Adrenal gland (tissue), 12 donors: ENCODE results near the gene TMEM185B. TPM values are rescaled to one million over a fixed set of nuclear protein-coding genes. Genes with fewer than 3 reads are reported as not detected.

Source experiments
- DNase-seq, 7 donors: peaks; one replicate each; pipeline ENCODE4 v3.0.0-alpha.2; 2019 to 2020
- H3K27ac ChIP-seq, 5 donors: fragments of 200-600 bp; sonication (generic) in 4 of 5; 1 replicate in 3 of 5; 2 replicates in 2 of 5; pipeline versions ENCODE4 v1.5.1 to v1.8.0; 2016 to 2020; ENCODE audit warnings: mild to moderate bottlenecking in 1 of 5
- H3K27me3 ChIP-seq: fragments of 200-600 bp; 2 replicates; pipeline ENCODE4 v1.8.0; 2021
- H3K36me3 ChIP-seq, 2 donors: fragments of 200-600 bp; replicated peaks in 1 of 2; 1 replicate in 1 of 2; 2 replicates in 1 of 2; pipeline versions ENCODE4 v1.5.1 to v1.8.0; 2018 to 2022
- H3K4me1 ChIP-seq, 2 donors: fragments of 200-600 bp; replicated peaks in 1 of 2; 1 replicate in 1 of 2; 2 replicates in 1 of 2; pipeline versions ENCODE4 v1.5.1 to v1.8.0; 2018 to 2021
- H3K4me3 ChIP-seq, 4 donors: fragments of 200-600 bp; sonication (generic) in 3 of 4; one replicate each; pipeline ENCODE4 v1.5.1; 2016 to 2018
- H3K9me3 ChIP-seq, 3 donors: fragments of 200-600 bp; sonication (generic) in 1 of 3; replicated peaks in 1 of 3; 1 replicate in 2 of 3; 2 replicates in 1 of 3; pipeline versions ENCODE4 v1.5.1 to v1.8.0; 2016 to 2021
- CTCF ChIP-seq, 6 experiments: fragments of 450-650 bp in 4 of 6; fragments of 200-600 bp in 2 of 6; sonication (generic) in 1 of 6; IDR thresholded peaks; 1 replicate in 5 of 6; 2 replicates in 1 of 6; pipeline versions ENCODE4 v1.5.1 to v1.8.0; 2016 to 2021; ENCODE audit warnings: antibody characterized with exemption in 6 of 6, mild to moderate bottlenecking in 2 of 6, moderate library complexity in 1 of 6
- POLR2A ChIP-seq, 2 donors: fragments of 450-650 bp; IDR thresholded peaks; one replicate each; pipeline ENCODE4 v1.6.1; 2017; ENCODE audit warnings: antibody characterized with exemption in 2 of 2, mild to moderate bottlenecking in 2 of 2, moderate library complexity in 1 of 2
- WGBS, 4 donors: extraction: QIAGEN DNeasy Blood & Tissue Kit in 2 of 4; methylation state at CpG; one replicate each; pipeline versions ENCODE4 v1.1.5 to v1.1.7; 2013 to 2017; 5-methylcytosine and 5-hydroxymethylcytosine counted together
- intact Hi-C, 2 donors: fragments of 100-400 bp; cut with DNase I; formaldehyde crosslinking; loops; one replicate each; pipeline versions ENCODE4 v1.14.1 to v1.15.0; 2022 to 2023
- polyA plus RNA-seq, 3 donors: library from polyadenylated mRNA; stranded (reverse); fragments of 200-250 nt in 2 of 3; fragments of 350-450 nt in 1 of 3; fragmentation: Illumina TruSeq in 1 of 3; extraction: RNeasy Lipid Tissue Mini Kit (QIAGEN cat#74804) in 1 of 3; gene quantifications; one replicate each; pipeline ENCODE4 v1.2.3, GENCODE V29; 2013 to 2014
- total RNA-seq, 9 donors: library from RNA; depleted of rRNA in 4 of 9; stranded (reverse); fragments of >200 nt in 4 of 9; fragments of 120-200 nt in 1 of 9; fragmentation: NEBNext Ultra II Directional in 1 of 9; extraction: Animal tissue kit (Norgen Biotek cat#: 25700) in 1 of 9; gene quantifications; one replicate each; pipeline versions ENCODE4 v1.1.0 to v1.2.4, GENCODE V29; 2013 to 2023
- donor health status: healthy with polysubstance abuse.
- donor health status: Bipolar disorder and iron deficiency.
- donor health status: DM: yes; HTN: yes; CAD: no.
- donor health status: DM: no; HTN: no; CAD: no.
- donor health status: DM: no; HTN: no; CAD: no.
- donor health status: DM: yes; HTN: yes; CAD: no.

Gene TMEM185B
- total and polyA plus RNA-seq, 12 donors = 2.9 to 33.0 (median 20.3) TPM

GRCh38 chr2:120195553-120195952 lies 27.6 kb downstream of the TMEM185B start:
- Histone ChIP-seq H3K4me3 (no peak overlapping the region), H3K9me3 (no peaks in the 10 kb centered on the region), H3K36me3 (no peaks in the 10 kb centered on the region), H3K27me3 (no peaks in the 10 kb centered on the region), H3K27ac (no peak overlapping the region), H3K4me1 (no peaks in the 10 kb centered on the region)
- intact Hi-C loops = no loop called here
- no peak for DNase-seq
- no peak for TF ChIP-seq CTCF (IDR thresholded peaks at IDR 0.05)
- TF ChIP-seq POLR2A (IDR thresholded peaks at IDR 0.05) = no peak
- whole genome bisulfite sequencing, 4 donors = 86 to 96% (median 92%) methylated on average over 1 of the region's 1 CpG

GRCh38 chr2:120192280-120192679 lies 30.9 kb downstream of the TMEM185B start:
- H3K27me3 ChIP-seq = no peaks in the 10 kb centered on the region
- WGBS, 4 donors = 61 to 76% (median 71%) methylated on average over 1 of the region's 1 CpG
- no peaks in the 10 kb centered on the region for H3K4me1 ChIP-seq
- no peak overlapping the region for H3K27ac ChIP-seq
- intact Hi-C loops = no loop called here
- H3K36me3 ChIP-seq = no peaks in the 10 kb centered on the region
- no peak for DNase-seq
- no peak overlapping the region for H3K4me3 ChIP-seq
- TF ChIP-seq CTCF (IDR thresholded peaks at IDR 0.05) = no peak
- TF ChIP-seq POLR2A (IDR thresholded peaks at IDR 0.05) = no peak
- no peaks in the 10 kb centered on the region for H3K9me3 ChIP-seq

GRCh38 chr2:120189189-120189588 lies 34.0 kb downstream of the TMEM185B start:
- H3K4me3 ChIP-seq = no peak overlapping the region
- H3K27me3 ChIP-seq = no peaks in the 10 kb centered on the region
- H3K9me3 ChIP-seq = no peaks in the 10 kb centered on the region
- TF ChIP-seq POLR2A (IDR thresholded peaks at IDR 0.05) = no peak
- TF ChIP-seq CTCF (IDR thresholded peaks at IDR 0.05) = no peak
- WGBS, 4 donors = 75 to 92% (median 82%) methylated on average over 1 of the region's 1 CpG
- no peak overlapping the region for H3K27ac ChIP-seq
- no peak for DNase-seq
- H3K36me3 ChIP-seq = no peaks in the 10 kb centered on the region
- H3K4me1 ChIP-seq = no peaks in the 10 kb centered on the region
- intact Hi-C loops = no loop called here

GRCh38 chr2:120182019-120182560 lies 41.1 kb downstream of the TMEM185B start:
- Histone ChIP-seq H3K4me1 (no peaks in the 10 kb centered on the region), H3K9me3 (no peaks in the 10 kb centered on the region), H3K36me3 (no peaks in the 10 kb centered on the region), H3K27ac (no peak overlapping the region), H3K4me3 (no peak overlapping the region), H3K27me3 (no peaks in the 10 kb centered on the region)
- 62 to 79% (median 72%) methylated on average over 5 of the region's 5 CpGs for WGBS, 4 donors
- TF ChIP-seq CTCF (IDR thresholded peaks at IDR 0.05) (no peak), POLR2A (IDR thresholded peaks at IDR 0.05) (no peak)
- DNase-seq = no peak
- intact Hi-C loops = no loop called here
